ENCODE data around the gene UGT2B11.
"Not testable (repeated sequence)": the region's sequence is repeated elsewhere in the genome, so short reads cannot be mapped to it uniquely, and the experiment has no call there.

UGT2B11 gene

GRCh38 chr4:69167300-69167699 is 47.2 kb downstream of the UGT2B11 start:
- DNase-seq, result no peak

- not testable (repeated sequence) for DNase-seq
Measured at GRCh38 chr4:69166376-69166775, 48.2 kb downstream of the UGT2B11 start.

DNA sequence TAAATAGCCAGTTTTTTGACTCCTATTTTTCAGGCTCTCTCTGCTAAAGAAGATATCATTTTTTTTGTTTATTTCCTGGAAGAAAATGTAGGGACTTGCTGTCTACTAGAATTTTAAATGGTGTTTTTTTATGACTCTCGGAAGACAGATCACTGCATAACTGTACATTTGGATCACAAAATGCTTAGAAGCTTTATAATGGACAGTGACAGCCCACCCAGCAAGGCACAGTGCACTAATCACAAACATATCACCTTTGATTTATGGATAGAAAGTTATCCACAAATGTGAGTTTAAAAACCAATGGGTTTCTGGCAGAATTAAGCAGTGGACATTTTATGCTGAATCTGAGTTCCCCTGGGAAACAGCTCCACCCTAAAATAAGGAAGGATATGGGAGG is 48.8 kb downstream of the UGT2B11 start:
- not testable (repeated sequence) for DNase-seq

GRCh38 chr4:69156913-69157312 is 57.6 kb downstream of the UGT2B11 start:
- no peak for DNase-seq

DNA sequence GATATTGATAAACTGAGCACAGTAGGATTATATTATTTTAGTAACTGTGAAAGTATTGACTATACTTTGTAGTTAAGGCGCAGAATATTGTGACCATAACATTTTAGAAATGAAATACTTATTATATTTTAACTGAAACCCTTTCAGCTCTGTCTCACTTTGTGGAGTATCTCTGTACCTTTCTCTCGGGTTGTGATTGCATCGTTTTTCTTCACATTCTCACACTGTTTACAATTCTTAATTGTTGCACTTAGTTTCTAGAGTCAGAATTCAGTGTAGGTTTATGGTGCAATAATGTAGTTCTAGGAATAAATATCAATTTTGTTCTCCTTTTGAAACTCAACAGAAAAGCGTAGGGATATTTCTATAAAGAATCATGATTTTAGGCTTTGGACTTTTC is 60.5 kb downstream of the UGT2B11 start:
- no peak for DNase-seq
